Neural cell (in vitro differentiated cells): ENCODE results near the gene HIF1A. TPM values are rescaled to one million over a fixed set of nuclear protein-coding genes. Genes with fewer than 3 reads are reported as not detected.

Source experiments
- H2AFZ ChIP-seq: fragments of 200-600, 300-800 bp; sonication (generic), shearing (Covaris generic); 2 replicates; pipeline ENCODE4 v1.6.0; 2014; ENCODE audit warnings: low read depth, mild to moderate bottlenecking, antibody characterized with exemption, low read length, moderate library complexity
- H3F3A ChIP-seq: fragments of 200-600 bp; shearing (Covaris generic); 2 replicates; pipeline ENCODE4 v1.6.1; 2016; ENCODE audit warnings: mild to moderate bottlenecking, moderate library complexity, mixed read lengths, antibody characterized with exemption, low read length; ENCODE audit not compliant: insufficient read depth, poor library complexity, severe bottlenecking
- H3K27ac ChIP-seq: fragments of 200-600, 300-800 bp; sonication (generic), shearing (Covaris generic); 2 replicates; pipeline ENCODE4 v1.5.1; 2014; ENCODE audit warnings: mild to moderate bottlenecking, low read length, moderate library complexity
- H3K27me3 ChIP-seq: fragments of 300-800, 200-600 bp; sonication (generic), shearing (Covaris generic); 2 replicates; pipeline ENCODE4 v1.6.0; 2014; ENCODE audit warnings: mild to moderate bottlenecking, low read depth, low read length, moderate library complexity; ENCODE audit not compliant: insufficient read depth
- H3K36me3 ChIP-seq: fragments of 300-800, 200-600 bp; sonication (generic), shearing (Covaris generic); 2 replicates; pipeline ENCODE4 v1.5.1; 2014; ENCODE audit warnings: mild to moderate bottlenecking, antibody characterized with exemption, low read length, moderate library complexity; ENCODE audit not compliant: insufficient read depth
- H3K4me2 ChIP-seq: fragments of 300-800, 200-600 bp; sonication (generic), shearing (Covaris generic); 2 replicates; pipeline ENCODE4 v1.6.0; 2014; ENCODE audit warnings: mild to moderate bottlenecking, low read length
- H3K4me3 ChIP-seq: fragments of 300-800, 200-600 bp; sonication (generic), shearing (Covaris generic); 2 replicates; pipeline ENCODE4 v1.5.1; 2014; ENCODE audit warnings: mild to moderate bottlenecking, low read length, moderate library complexity
- H3K79me2 ChIP-seq: fragments of 200-600 bp; shearing (Covaris generic); replicated peaks from 2 replicates; pipeline ENCODE4 v1.6.0; 2014; ENCODE audit warnings: mild to moderate bottlenecking, low read length, moderate library complexity; ENCODE audit not compliant: insufficient read depth
- H3K9ac ChIP-seq: fragments of 300-800, 200-600 bp; sonication (generic), shearing (Covaris generic); 2 replicates; pipeline ENCODE4 v1.6.1; 2016; ENCODE audit warnings: mild to moderate bottlenecking, low read length, mixed read lengths
- H3K9me2 ChIP-seq: fragments of 200-600 bp; shearing (Covaris generic); 2 replicates; pipeline ENCODE4 v1.6.1; 2016; ENCODE audit warnings: mild to moderate bottlenecking, low read length, mixed read lengths; ENCODE audit not compliant: insufficient read depth
- H3K9me3 ChIP-seq: fragments of 200-600, 300-800 bp; sonication (generic), shearing (Covaris generic); 2 replicates; pipeline ENCODE4 v1.6.1; 2016; ENCODE audit warnings: mild to moderate bottlenecking, mixed run types, low read length, moderate library complexity, mixed read lengths
- H4K20me1 ChIP-seq: fragments of 200-600 bp; shearing (Covaris generic); 2 replicates; pipeline ENCODE4 v1.6.1; 2016; ENCODE audit warnings: mild to moderate bottlenecking, mixed run types; ENCODE audit not compliant: insufficient read depth
- CTCF ChIP-seq: fragments of 450-650 bp; IDR thresholded peaks from 2 replicates; pipeline ENCODE4 v1.5.1; 2014; ENCODE audit warnings: antibody characterized with exemption, mild to moderate bottlenecking, moderate library complexity; ENCODE audit not compliant: poor library complexity, severe bottlenecking
- EZH2 ChIP-seq: fragments of 200-600, 300-800 bp; shearing (Covaris generic), sonication (generic); IDR thresholded peaks from 2 replicates; pipeline ENCODE4 v1.6.1; 2014; ENCODE audit warnings: antibody characterized with exemption, low read length, borderline replicate concordance, mild to moderate bottlenecking; ENCODE audit not compliant: insufficient read depth, poor library complexity, severe bottlenecking
- MXI1 ChIP-seq: fragments of 450-650 bp; conservative IDR thresholded peaks from 2 replicates; pipeline ENCODE4 v1.6.1; 2014; ENCODE audit warnings: antibody characterized with exemption, mild to moderate bottlenecking; ENCODE audit not compliant: poor library complexity, severe bottlenecking
- POLR2AphosphoS5 ChIP-seq: IDR thresholded peaks from 2 replicates; pipeline ENCODE4 v1.6.1; 2012
- RAD21 ChIP-seq: fragments of 450-650 bp; conservative IDR thresholded peaks from 2 replicates; pipeline ENCODE4 v1.6.1; 2014; ENCODE audit warnings: antibody characterized with exemption, mild to moderate bottlenecking, moderate library complexity
- REST ChIP-seq: IDR thresholded peaks from 2 replicates; pipeline ENCODE4 v1.6.1; 2012; ENCODE audit warnings: borderline replicate concordance
- SMC3 ChIP-seq: fragments of 450-650 bp; conservative IDR thresholded peaks from 2 replicates; pipeline ENCODE4 v1.6.1; 2014; ENCODE audit warnings: antibody characterized with exemption, mild to moderate bottlenecking, moderate library complexity; ENCODE audit not compliant: poor library complexity
- TAF1 ChIP-seq: IDR thresholded peaks from 2 replicates; pipeline ENCODE4 v1.6.1; 2012; ENCODE audit warnings: low read depth
- polyA plus RNA-seq: library from polyadenylated mRNA; depleted of rRNA; stranded (reverse); fragments of >200 nt; gene quantifications from 2 replicates; pipeline ENCODE4 v1.2.3, GENCODE V29; 2014

The HIF1A gene
- polyA plus RNA-seq, 1 donor from 2014 or later = 75.0 TPM

GRCh38 chr14:61703342-61704129 lies 8.2 kb downstream of the HIF1A start:
- Histone ChIP-seq H3K4me3 (no peak overlapping the region), H3K27me3 (no peaks in the 10 kb centered on the region), H3K79me2 (peaks cover 90% of the 10 kb centered on the region), H4K20me1 (peaks cover 3% of the 10 kb centered on the region), H3K36me3 (no peaks in the 10 kb centered on the region), H3K9me3 (no peaks in the 10 kb centered on the region), H2AFZ (no peak overlapping the region), H3K9me2 (no peaks in the 10 kb centered on the region), H3K4me2 (no peak overlapping the region), H3K27ac (no peak overlapping the region), H3F3A (no peaks in the 10 kb centered on the region), H3K9ac (no peak overlapping the region)
- TF ChIP-seq POLR2AphosphoS5 = no peak
- TF ChIP-seq TAF1 = no peak
- TF ChIP-seq REST = no peak
- no peak for TF ChIP-seq CTCF
- TF ChIP-seq SMC3 = no peak

GRCh38 chr14:61704554-61704953 lies 9.2 kb downstream of the HIF1A start:
- TF ChIP-seq POLR2AphosphoS5 = no peak
- TF ChIP-seq RAD21 = no peak
- TF ChIP-seq CTCF = no peak
- no peak for TF ChIP-seq TAF1
- TF ChIP-seq EZH2 = no peak
- TF ChIP-seq MXI1 = no peak
- H3K79me2 ChIP-seq = peaks cover 90% of the 10 kb centered on the region
- no peaks in the 10 kb centered on the region for H3F3A ChIP-seq
- no peaks in the 10 kb centered on the region for H3K9me2 ChIP-seq
- H3K4me2 ChIP-seq = no peak overlapping the region
- no peak overlapping the region for H3K9ac ChIP-seq
- H3K4me3 ChIP-seq = no peak overlapping the region
- H4K20me1 ChIP-seq = no peaks in the 10 kb centered on the region
- H3K27ac ChIP-seq = no peak overlapping the region
- H2AFZ ChIP-seq = no peak overlapping the region
- no peaks in the 10 kb centered on the region for H3K36me3 ChIP-seq
- no peaks in the 10 kb centered on the region for H3K9me3 ChIP-seq
- H3K27me3 ChIP-seq = no peaks in the 10 kb centered on the region
